Effector memory CD8-positive, alpha-beta T cell (primary cell): ENCODE data around the gene UBQLNL.

Experiments
- ATAC-seq: fragments of 150-1000 bp; cut with Tn5 transposase; replicated peaks from 2 replicates; pipeline ENCODE4 v1.10.0; 2021; ENCODE audit warnings: mild to moderate bottlenecking, moderate library complexity
- DNase-seq, 3 experiments: peaks; one replicate each; pipeline ENCODE4 v3.0.0; 2021
- H3K27ac Mint-ChIP-seq, 2 donors: one replicate each; pipeline ENCODE4 v1.8.0; 2022; ENCODE audit warnings: mild to moderate bottlenecking in 2 of 2, mixed read lengths in 2 of 2, moderate library complexity in 2 of 2
- H3K27me3 Mint-ChIP-seq, 2 donors: one replicate each; pipeline ENCODE4 v1.8.0; 2022; ENCODE audit warnings: mixed read lengths in 2 of 2
- H3K36me3 Mint-ChIP-seq: one replicate; pipeline ENCODE4 v1.8.0; 2022; ENCODE audit warnings: mild to moderate bottlenecking, moderate library complexity, mixed read lengths; ENCODE audit not compliant: insufficient read depth
- H3K4me1 Mint-ChIP-seq, 2 donors: one replicate each; pipeline ENCODE4 v1.8.0; 2022; ENCODE audit warnings: low read depth in 2 of 2, mixed read lengths in 2 of 2
- H3K4me3 Mint-ChIP-seq, 2 donors: one replicate each; pipeline ENCODE4 v1.8.0; 2022; ENCODE audit warnings: mild to moderate bottlenecking in 2 of 2, mixed read lengths in 2 of 2, moderate library complexity in 2 of 2
- H3K9me3 Mint-ChIP-seq, 2 donors: one replicate each; pipeline ENCODE4 v1.8.0; 2022; ENCODE audit warnings: mixed read lengths in 2 of 2

Gene UBQLNL

DNA sequence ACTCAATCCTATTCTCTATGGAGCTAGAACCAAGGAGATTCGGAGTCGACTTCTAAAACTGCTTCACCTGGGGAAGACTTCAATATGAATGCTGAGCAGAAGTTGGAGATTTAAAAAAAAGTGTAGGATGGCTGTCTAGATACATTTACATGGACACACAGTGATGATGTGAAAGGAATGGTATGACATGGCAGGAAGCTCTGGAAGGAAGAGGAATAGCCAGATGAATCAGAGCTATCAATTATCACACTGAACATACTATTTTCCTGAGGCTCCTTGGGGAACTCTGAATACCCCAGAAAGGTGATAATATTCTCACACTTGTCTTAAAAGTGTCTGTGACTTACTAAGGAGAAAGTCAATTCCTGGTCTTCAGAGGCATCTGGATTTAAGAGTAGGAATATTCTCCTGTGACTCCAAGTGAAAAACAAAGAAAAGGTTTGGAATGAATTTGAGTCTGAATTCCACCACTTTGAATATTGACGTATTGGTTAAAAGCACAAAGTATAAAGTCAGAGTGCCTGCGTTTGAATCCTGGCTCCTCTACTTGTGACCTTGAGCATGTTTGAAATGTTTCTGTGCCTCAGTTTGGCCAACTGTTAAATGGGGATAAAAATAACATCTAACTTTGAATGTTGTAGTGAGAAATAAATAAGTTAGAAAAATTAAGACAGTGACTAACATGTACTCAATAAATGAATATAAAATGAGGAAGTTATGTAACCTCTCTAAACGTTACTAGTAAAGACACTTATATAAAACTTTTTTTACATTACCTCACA lies 26.7 kb downstream of the UBQLNL start:
- no peaks in the 10 kb centered on the region for H3K9me3 Mint-ChIP-seq
- DNase-seq (no peak), ATAC-seq (no peak)
- peaks cover 2% of the 10 kb centered on the region for H3K36me3 Mint-ChIP-seq
- peaks cover 11 to 23% of the 10 kb centered on the region in 2 donors for H3K27me3 Mint-ChIP-seq
- H3K4me3 Mint-ChIP-seq = no peak overlapping the region
- no peak overlapping the region for H3K27ac Mint-ChIP-seq
- no peaks in the 10 kb centered on the region for H3K4me1 Mint-ChIP-seq

GRCh38 chr11:5488798-5489399 lies 27.6 kb downstream of the UBQLNL start:
- H3K27ac Mint-ChIP-seq = no peak overlapping the region
- H3K36me3 Mint-ChIP-seq = peaks cover 2% of the 10 kb centered on the region
- H3K4me1 Mint-ChIP-seq = no peaks in the 10 kb centered on the region
- no peak for ATAC-seq
- H3K9me3 Mint-ChIP-seq = no peaks in the 10 kb centered on the region
- H3K27me3 Mint-ChIP-seq = peaks cover 11 to 23% of the 10 kb centered on the region in 2 donors
- H3K4me3 Mint-ChIP-seq = no peak overlapping the region
- no peak for DNase-seq

DNA sequence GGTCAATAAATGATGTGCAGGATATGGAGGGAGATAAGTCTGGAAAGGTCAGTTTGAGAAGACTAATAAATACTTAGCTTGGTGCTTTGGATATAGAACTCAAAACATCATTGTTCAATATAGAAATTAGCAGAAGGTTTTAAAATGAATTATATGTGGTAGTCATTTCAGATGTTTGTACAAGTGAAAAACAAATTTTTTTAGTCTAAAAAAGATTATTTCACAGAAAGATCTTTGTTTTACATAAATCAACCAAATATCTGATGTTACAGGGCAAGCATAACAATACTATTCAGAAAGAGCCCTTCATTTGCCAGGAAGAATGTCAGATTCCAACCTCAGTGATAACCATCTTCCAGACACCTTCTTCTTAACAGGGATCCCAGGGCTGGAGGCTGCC lies 28.1 kb downstream of the UBQLNL start, which contains the start of gene OR52D1:
TSS of gene OR52D1 (plus strand) at position 301 of the 400 bp plus-strand sequence. CDS start at position 323, 22 bp downstream.
- no peak within 1 kb of the TSS for H3K4me3 Mint-ChIP-seq
- H3K9me3 Mint-ChIP-seq = no peaks in the 10 kb centered on the region
- H3K36me3 Mint-ChIP-seq = peaks cover 2% of the 10 kb centered on the region
- DNase-seq (no peak), ATAC-seq (no peak)
- H3K27ac Mint-ChIP-seq = no peak within 1 kb of the TSS
- no peaks in the 10 kb centered on the region for H3K4me1 Mint-ChIP-seq
- peaks cover 11 to 23% of the 10 kb centered on the region in 2 donors for H3K27me3 Mint-ChIP-seq

GRCh38 chr11:5486421-5486820 lies 30.1 kb downstream of the UBQLNL start:
- Mint-ChIP-seq H3K36me3 (peaks cover 2% of the 10 kb centered on the region), H3K4me3 (no peak overlapping the region), H3K27me3 (peaks cover 11 to 20% of the 10 kb centered on the region in 2 donors), H3K27ac (no peak overlapping the region), H3K9me3 (no peaks in the 10 kb centered on the region), H3K4me1 (no peaks in the 10 kb centered on the region)
- no peak for DNase-seq
- ATAC-seq = no peak

GRCh38 chr11:5486003-5486402 lies 30.5 kb downstream of the UBQLNL start:
- Mint-ChIP-seq H3K4me3 (no peak overlapping the region), H3K27ac (no peak overlapping the region), H3K9me3 (no peaks in the 10 kb centered on the region), H3K27me3 (peaks cover 7 to 16% of the 10 kb centered on the region in 2 donors), H3K4me1 (no peaks in the 10 kb centered on the region), H3K36me3 (no peaks in the 10 kb centered on the region)
- no peak for DNase-seq
- no peak for ATAC-seq

DNA sequence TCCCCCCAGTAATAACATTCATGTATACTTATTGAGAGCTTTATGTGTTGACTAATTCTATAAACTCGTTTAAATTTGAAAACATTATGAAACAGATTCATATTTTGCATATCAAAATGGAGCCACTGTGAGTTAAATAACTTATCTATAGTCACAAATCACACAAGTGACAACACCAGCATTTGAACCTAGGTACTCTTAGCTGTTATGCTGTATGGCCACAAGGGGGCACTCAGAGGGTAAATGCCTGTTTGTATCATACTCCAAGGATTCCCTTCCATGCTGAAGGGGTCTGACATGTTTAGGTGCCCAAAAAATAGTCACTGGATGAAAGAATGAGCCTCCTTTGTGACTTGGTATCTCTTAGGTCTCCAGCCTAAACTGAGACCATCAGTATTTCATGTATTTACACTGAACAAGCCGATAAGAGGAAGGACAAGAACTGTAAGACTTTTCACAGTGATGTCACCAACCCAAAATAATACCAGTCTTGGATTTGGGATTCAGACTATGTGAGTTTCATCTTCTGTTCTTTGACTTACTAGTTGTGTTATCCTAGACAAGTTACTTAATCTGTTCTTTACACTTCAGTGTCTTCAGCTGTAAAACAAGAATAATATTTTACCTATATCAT lies 40.2 kb downstream of the UBQLNL start:
- Mint-ChIP-seq H3K4me3 (no peak overlapping the region), H3K4me1 (no peaks in the 10 kb centered on the region), H3K27ac (no peak overlapping the region), H3K27me3 (peaks cover 28 to 43% of the 10 kb centered on the region in 2 donors), H3K36me3 (no peaks in the 10 kb centered on the region), H3K9me3 (no peaks in the 10 kb centered on the region)
- peak; percentile 42 for ATAC-seq
- peak; percentile 6 to 24 (median 11) for DNase-seq

DNA sequence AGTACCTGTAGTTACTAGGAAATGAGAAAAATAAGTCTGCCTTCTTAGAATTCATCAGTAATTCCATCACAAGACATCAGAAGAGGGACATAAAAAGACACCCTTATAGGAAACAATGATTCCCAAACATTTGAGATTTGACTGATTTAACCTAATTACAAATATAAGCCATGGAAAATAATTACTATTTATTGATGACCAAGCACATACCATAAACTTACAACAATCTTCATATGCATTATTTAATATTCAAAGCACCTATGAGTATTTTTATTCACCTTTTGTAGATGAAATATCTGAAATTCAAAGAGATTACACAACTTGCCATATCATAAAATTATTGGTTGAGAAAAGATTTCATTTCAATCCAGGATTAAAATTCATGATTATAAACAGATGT lies 42.6 kb downstream of the UBQLNL start:
- Mint-ChIP-seq H3K36me3 (no peaks in the 10 kb centered on the region), H3K4me3 (no peak overlapping the region), H3K27me3 (peaks cover 37 to 58% of the 10 kb centered on the region in 2 donors), H3K9me3 (no peaks in the 10 kb centered on the region), H3K27ac (no peak overlapping the region), H3K4me1 (no peaks in the 10 kb centered on the region)
- no peak for ATAC-seq
- no peak for DNase-seq

- Mint-ChIP-seq H3K27ac (no peak overlapping the region), H3K4me3 (no peak overlapping the region)
- ATAC-seq = no peak
Measured at GRCh38 chr11:5467527-5467926, 49.0 kb downstream of the UBQLNL start.

More at GRCh38 chr11:5467527-5467926, 49.0 kb downstream of the UBQLNL start:
- H3K27me3 Mint-ChIP-seq = peaks cover 21 to 32% of the 10 kb centered on the region in 2 donors
- H3K9me3 Mint-ChIP-seq = no peaks in the 10 kb centered on the region
- H3K4me1 Mint-ChIP-seq = no peaks in the 10 kb centered on the region
- H3K36me3 Mint-ChIP-seq = no peaks in the 10 kb centered on the region
- no peak for DNase-seq
